HG02938 (cell line): Measurements from ENCODE around the gene SRC.
"Not testable (repeated sequence)": the region's sequence is repeated elsewhere in the genome, so short reads cannot be mapped to it uniquely, and the experiment has no call there.

Experiments used
- ATAC-seq: cut with Tn5 transposase; IDR thresholded peaks from one replicate; pipeline ENCODE4 v1.9.1; 2021; ENCODE audit warnings: mild to moderate bottlenecking, moderate library complexity; ENCODE audit not compliant: unreplicated experiment

The SRC gene

GRCh38 chr20:37361336-37361735 lies 15.4 kb downstream of the SRC start:
- no peak for ATAC-seq

GRCh38 chr20:37362231-37362792 lies 16.4 kb downstream of the SRC start:
- ATAC-seq: no peak

- ATAC-seq: no peak
Measured at GRCh38 chr20:37362821-37363220, 16.9 kb downstream of the SRC start.

DNA sequence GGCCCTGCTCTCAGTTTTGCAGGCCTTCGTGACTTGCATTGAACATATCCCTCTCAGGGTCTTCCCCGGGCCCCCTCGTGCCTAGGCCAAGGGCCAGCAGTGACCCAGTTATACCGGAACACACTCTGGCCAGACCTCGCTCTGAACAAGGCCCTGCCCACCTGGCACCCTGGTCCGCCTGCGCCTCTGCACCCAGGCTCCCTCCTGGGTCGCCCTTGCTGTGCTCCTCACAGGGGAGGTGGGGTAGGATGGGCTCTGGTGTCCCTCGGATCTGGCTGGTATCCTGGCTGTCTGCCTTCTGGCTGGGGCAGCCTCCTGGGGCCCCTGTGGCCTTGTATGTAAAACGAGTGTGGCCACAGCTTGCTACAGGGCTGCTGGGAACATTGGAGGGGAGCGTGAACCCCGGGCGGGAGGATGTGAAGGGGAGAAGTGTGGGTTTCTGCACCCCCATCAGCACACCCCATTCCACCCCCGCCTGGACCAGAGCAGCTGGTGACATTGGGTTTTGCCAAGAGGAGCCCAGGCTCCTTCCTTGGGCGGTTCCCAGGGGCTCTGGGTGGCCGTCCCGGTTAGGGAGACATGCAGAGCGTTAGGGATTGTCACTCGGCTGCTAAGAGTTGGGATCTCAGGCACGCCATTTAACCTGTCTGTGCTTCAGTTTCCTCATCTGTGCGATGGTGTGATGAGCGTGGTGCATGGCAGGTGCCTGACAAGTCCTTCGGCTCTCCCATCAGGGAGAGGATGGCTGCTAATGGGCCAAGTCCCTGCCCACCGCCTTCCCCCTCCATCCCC lies 17.5 kb downstream of the SRC start:
- ATAC-seq: no peak

GRCh38 chr20:37364013-37364926 lies 18.3 kb downstream of the SRC start:
- ATAC-seq: no peak

DNA sequence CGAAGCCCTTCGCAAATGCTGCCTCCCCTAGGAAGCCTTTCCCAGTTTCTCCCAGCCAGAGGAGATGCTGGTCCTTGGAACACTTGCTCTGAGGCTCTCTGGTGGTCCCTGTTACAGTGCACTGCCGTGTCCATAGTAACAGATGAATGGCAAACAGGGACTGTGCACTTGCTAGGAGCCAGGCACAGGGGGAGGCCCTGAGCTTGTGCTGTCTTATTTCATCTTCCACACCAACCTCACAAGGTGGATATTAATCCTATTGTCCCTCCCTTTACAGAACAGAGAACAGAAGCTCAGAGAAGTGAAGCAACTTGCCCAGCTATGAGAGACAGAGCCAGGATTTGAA lies 19.0 kb downstream of the SRC start:
- no peak for ATAC-seq

- no peak for ATAC-seq
Measured at GRCh38 chr20:37365760-37366638, 20.1 kb downstream of the SRC start.

DNA sequence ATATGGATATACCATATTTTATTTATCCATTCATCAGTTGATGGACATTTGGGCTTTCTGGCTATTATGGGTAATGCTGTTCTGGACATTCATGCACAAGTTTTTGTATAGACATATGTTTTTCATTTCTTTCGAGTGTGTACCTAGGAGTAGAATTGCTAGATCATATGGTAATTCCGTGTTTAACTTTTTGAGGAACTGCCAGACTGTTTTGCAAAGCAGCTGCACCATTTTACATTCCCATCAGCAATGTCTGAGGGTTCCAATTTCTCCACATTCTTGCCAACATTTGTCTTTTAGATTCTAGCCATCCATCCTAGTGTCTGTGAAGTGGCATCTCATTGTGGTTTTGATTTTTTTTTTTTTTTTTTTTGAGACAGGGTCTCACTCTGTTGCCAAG lies 20.8 kb downstream of the SRC start:
- ATAC-seq: no peak

DNA sequence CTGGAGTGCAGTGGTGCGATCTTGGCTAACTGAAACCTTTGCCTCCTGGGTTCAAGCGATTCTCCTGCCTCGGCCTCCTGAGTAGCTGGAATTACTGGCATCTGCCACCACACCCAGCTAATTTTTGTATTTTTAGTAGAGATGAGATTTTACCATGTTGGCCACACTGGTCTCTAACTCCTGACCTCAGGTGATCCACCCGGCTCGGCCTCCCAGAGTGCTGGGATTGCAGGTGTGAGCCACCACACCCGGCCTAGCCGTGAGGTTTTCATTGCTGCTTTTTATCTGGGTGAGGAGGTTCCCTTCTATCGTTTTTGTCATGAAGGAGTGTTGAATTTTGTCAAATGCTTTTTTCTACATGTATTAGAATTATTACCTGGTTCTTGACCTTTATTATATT lies 23.9 kb downstream of the SRC start:
- no peak for ATAC-seq

DNA sequence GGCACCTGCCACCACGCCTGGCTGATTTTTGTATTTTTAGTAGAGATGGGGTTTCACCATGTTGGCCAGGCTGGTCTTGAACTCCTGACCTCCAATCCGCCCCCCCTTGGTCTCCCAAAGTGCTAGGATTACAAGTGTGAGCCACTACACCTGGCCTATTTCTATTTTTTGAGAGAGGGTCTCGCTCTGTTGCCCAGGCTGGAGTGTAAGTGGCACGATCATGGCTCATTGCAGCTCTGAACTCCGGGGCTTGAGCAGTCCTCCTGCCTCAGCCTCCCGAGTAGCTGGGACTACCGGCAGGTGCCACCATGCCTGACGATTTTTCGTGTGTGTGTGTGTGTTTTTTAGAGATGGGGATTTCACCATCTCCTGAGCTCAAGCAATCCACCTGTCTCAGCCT lies 25.9 kb downstream of the SRC start:
- not testable (repeated sequence) for ATAC-seq

DNA sequence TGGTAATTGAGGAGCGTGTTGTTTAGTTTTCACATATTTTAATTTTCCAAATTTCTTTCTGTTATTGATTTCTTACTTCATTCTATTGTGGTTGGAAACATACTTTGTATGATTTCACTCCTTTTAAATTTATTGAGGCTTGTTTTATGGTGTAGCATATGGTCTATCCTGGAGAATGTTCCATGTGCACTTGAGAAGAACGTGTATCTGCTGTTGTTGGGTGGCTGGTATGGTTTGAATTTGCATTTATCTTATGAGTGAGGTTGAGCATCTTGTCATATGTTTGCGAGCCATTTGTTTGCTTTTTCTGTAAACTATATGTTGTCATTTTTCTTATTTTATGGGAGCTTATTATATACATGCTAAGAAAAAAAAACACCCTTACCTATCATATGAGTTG lies 26.5 kb downstream of the SRC start:
- no peak for ATAC-seq

DNA sequence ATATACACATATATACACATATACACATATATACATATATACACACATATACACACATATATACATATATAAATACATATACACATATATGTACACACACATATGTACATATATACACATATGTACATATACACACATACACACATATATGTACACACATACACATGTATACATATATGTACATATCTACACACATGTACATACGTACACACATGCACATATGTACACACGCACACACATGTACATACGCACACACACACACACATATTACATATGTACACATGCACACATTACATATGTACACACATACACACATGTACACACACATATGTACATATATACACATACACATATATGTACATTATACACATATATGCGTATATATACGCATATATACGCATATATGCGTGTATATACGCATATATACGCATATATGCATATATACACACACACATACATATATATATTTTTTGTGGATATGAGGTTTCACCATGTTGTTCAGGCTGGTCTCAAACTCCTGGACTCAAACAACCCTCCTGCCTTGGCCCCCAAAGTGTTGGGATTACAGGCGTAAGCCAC lies 27.2 kb downstream of the SRC start:
- ATAC-seq: no peak

GRCh38 chr20:37375227-37375626 lies 29.3 kb downstream of the SRC start:
- no peak for ATAC-seq

DNA sequence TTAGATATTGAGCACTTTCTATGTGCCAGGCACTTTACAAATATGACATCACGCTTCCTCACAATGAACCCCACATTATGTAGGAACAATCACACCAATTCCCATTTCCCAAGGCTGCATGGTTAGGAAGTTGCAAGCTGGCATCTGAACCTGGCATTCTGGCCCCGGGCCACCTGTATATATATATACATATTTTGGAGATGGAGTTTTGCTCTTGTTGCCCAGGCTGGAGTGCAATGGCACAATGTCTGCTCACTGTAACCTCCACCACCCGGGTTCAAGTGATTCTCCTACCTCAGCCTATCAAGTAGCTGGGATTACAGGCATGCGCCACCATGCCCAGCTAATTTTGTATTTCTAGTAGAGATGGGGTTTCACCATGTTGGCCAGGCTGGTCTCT lies 30.4 kb downstream of the SRC start:
- ATAC-seq: no peak

DNA sequence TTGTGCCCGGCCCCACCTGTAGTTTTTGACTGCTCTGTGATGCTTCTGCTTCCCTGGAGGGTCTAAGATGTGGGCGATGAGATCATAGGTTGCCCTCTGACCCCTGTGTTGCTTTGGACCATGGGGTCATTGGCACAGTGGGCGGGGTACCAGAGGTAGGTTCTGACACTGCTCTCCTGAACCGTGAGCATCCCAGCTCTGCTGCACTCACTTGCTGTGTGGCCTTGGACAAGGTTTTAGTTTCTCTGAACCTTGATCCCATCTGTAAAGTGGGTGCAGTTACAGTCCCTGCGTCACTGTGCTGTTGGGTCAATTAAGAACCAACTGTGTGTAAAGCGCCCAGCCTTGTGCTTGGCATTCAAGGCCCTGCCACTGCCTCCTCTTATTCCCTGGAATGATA lies 30.9 kb downstream of the SRC start:
- ATAC-seq: no peak

DNA sequence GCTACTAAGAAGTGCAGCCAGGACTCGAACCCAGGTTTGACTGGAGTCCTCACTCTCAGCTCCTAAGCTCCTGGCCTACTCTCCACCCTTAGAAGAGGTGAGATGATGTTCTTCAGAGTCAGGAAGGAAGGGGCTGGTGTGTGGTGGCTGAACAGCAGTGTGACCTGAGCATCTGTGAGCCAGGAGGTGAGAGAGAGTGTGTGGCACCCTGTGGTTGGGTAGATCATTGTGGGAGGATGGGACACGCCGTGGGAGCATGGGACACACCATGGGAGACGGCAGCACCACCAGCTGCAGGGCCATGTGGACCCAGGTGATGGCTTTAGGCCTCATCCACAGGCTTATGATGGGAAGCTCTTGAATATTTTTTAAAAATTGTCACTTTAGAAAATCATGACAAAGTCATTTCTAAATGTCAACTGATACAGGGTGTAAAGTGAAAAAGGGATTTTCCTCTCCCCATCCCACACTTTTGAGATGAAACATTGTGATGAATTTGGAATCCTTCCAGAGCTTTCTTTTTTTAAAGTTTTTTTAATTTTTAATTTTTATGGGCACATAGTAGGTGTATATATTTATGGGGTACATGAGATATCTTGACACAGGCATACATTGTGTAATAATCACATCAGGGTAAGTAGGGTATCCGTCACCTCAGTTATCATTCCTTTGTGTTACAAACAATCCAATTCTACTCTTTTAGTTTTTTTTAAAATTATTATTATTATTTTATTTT lies 31.6 kb downstream of the SRC start:
- no peak for ATAC-seq

- ATAC-seq: no peak
Measured at GRCh38 chr20:37378420-37378784, 32.5 kb downstream of the SRC start.

DNA sequence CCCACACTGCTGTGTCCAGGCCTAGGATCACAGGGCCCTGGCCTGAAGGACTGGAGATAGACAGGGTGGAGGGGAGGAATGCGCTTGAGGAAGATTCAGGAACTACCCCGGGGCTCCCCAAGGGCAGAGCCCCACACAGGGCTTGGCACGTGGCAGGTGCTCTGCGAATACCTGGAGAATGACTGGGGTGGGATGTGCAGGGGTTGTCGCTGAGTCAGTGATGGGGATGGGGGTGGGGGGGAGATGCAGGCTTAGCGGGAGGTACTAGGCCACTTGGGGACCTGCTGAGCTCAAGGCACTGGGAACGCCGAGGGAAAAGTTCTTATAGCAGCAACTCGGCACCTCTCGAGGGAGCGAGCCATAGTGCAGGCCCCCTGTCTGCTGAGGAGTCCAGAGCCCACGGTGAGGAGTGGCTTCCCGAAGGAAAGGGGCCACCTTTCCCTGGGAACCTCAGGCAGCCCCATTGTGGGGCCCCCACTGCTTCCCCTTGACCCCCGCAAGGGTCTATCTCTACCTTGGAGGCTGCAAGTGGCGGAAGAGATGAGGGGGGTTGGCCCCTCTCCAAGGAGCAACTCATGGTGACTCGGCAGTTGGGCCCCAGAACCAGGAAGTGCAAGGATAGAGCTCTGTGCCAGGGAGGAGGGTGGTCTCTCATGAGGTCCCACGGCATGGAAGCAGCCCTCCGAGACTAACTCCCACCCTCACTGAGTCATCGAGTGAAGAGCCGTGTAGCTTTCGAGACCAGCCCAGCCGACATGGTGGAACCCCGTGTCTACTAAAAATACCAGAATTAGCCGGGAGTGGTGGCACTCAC lies 33.1 kb downstream of the SRC start:
- ATAC-seq: no peak
